ENCODE measurements around the gene SBNO1.

DNA sequence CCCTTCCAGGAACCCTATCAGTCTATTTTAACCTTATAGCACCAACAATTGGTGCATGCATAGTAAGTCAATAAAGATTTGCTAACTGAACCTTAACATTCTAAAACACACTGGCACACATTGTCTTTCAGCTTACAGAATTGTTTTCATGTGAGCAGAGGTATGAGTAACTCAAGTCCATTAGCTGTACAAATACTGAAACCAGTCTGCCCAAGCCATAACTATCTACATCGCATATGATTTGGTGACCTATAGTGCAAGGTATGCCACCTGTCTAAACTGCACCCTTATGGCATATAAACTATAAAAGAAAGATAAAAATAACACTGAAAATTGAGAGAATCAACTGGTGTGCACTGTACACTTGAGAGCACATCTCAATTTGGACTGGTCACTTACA, 34.8 kb downstream of the SBNO1 start:
- TF ChIP-seq EZH2 (IDR thresholded peaks at IDR 0.05; ENCODE audit: low read length, unreplicated experiment) = no peak
- TF ChIP-seq, protein P1, sequence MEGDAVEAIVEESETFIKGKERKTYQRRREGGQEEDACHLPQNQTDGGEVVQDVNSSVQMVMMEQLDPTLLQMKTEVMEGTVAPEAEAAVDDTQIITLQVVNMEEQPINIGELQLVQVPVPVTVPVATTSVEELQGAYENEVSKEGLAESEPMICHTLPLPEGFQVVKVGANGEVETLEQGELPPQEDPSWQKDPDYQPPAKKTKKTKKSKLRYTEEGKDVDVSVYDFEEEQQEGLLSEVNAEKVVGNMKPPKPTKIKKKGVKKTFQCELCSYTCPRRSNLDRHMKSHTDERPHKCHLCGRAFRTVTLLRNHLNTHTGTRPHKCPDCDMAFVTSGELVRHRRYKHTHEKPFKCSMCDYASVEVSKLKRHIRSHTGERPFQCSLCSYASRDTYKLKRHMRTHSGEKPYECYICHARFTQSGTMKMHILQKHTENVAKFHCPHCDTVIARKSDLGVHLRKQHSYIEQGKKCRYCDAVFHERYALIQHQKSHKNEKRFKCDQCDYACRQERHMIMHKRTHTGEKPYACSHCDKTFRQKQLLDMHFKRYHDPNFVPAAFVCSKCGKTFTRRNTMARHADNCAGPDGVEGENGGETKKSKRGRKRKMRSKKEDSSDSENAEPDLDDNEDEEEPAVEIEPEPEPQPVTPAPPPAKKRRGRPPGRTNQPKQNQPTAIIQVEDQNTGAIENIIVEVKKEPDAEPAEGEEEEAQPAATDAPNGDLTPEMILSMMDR (conservative IDR thresholded peaks at IDR 0.05; ENCODE audit: low read depth, low read length) = no peak
- no peak for TF ChIP-seq EZH2phosphoT487 (IDR thresholded peaks at IDR 0.05; ENCODE audit: borderline replicate concordance, low read length)
